ENCODE measurements around the gene SDSL. TPM values are rescaled to one million over a fixed set of nuclear protein-coding genes. Genes with fewer than 3 reads are reported as not detected.

SDSL gene
- total RNA-seq, 2 experiments from 2014 or later: 0.47 to 0.50 TPM

DNA sequence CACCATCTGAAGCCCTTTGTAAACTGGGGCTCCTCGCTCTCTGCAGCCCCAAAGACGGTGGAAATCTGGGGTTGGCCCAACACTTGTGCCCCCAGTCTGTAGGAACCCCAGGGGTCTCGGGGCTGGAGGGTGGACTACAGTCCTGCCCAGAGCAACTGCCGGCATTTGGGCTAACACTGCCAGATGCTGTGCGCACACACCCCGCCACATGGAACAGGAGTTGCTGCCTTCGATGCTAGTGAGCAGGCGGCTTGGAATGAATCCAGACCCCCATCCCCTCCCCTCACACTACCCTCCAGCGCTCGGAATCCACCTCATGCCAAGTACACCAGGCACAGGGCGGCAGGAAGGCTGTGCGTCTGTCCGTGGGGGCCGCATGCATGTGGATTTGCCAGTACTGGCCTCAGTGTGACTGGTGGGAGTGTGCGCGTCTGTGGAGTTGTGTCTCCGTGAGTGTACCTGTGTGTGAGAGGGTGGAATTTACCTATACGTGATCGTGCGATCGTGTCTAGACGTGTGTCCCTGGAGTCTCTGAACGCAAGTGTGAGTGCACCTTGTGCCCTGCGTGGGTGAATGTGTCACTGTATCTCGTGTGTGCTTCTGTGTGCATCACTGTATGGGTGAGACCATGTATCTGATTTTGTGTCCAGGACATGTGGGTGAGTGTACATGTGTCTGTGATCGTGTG lies 44.4 kb downstream of the SDSL start:
- POLR2A ChIA-PET: no interaction called here
- peaks cover 31% of the 10 kb centered on the region for H3K4me1 Mint-ChIP-seq (ENCODE audit: low read depth)
- no peak overlapping the region for H3K4me3 ChIP-seq (ENCODE audit: low read length)
- H3K36me3 Mint-ChIP-seq (ENCODE audit: low read depth): no peaks in the 10 kb centered on the region
- intact Hi-C loops (cut with DNase I, micrococcal nuclease): no loop called here
- DNase-seq: no peak
- peaks cover 45% of the 10 kb centered on the region for H3K4me1 ChIP-seq (ENCODE audit: insufficient read depth, low read length)
- CTCF ChIA-PET: no interaction called here
- TF ChIP-seq, protein P1, sequence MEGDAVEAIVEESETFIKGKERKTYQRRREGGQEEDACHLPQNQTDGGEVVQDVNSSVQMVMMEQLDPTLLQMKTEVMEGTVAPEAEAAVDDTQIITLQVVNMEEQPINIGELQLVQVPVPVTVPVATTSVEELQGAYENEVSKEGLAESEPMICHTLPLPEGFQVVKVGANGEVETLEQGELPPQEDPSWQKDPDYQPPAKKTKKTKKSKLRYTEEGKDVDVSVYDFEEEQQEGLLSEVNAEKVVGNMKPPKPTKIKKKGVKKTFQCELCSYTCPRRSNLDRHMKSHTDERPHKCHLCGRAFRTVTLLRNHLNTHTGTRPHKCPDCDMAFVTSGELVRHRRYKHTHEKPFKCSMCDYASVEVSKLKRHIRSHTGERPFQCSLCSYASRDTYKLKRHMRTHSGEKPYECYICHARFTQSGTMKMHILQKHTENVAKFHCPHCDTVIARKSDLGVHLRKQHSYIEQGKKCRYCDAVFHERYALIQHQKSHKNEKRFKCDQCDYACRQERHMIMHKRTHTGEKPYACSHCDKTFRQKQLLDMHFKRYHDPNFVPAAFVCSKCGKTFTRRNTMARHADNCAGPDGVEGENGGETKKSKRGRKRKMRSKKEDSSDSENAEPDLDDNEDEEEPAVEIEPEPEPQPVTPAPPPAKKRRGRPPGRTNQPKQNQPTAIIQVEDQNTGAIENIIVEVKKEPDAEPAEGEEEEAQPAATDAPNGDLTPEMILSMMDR (IDR thresholded peaks at IDR 0.05): no peak
- H3K36me3 ChIP-seq (ENCODE audit: insufficient read depth, low read length): no peaks in the 10 kb centered on the region
- no peak for ATAC-seq (ENCODE audit: poor library complexity)
- H3K9me3 ChIP-seq (ENCODE audit: control insufficient read depth in 1 of 2, insufficient read depth in 1 of 2, low read length in 2 of 2): peaks cover 0 to 55% of the 10 kb centered on the region in 2 experiments
- no peak overlapping the region for H3K27ac Mint-ChIP-seq
- peaks cover 74 to 98% of the 10 kb centered on the region in 2 experiments for H3K27me3 ChIP-seq (ENCODE audit: control insufficient read depth in 1 of 2, insufficient read depth in 2 of 2, low read length in 2 of 2)
- H3K27ac ChIP-seq (ENCODE audit: low read depth in 1 of 2, low read length in 2 of 2): no peak overlapping the region
- peak overlapping the region; percentile 67 for H3K4me3 Mint-ChIP-seq
- H3K27me3 Mint-ChIP-seq: peaks cover 67% of the 10 kb centered on the region
- H3K9me3 Mint-ChIP-seq: no peaks in the 10 kb centered on the region

DNA sequence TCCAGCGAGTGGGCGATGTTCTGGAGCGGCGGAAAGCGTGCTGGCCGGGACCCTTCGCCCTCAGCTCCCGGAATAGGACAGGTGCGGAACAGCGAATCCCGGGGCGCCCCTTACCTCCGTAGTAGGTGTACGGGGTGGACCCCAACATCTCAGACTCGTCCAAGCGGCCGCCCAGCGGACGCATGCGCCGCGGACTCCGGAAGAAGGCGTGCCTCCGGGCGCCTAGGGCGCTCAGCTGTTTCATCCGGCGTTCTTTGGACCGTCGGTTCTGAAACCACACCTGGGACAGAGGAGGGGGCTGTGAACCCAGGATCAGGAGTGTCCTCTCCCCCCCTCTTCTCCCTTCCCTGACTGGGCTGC lies 44.9 kb downstream of the SDSL start:
- Histone ChIP-seq H3K36me3 (ENCODE audit: insufficient read depth, low read length) (no peaks in the 10 kb centered on the region), H3K9me3 (ENCODE audit: control insufficient read depth in 1 of 2, insufficient read depth in 1 of 2, low read length in 2 of 2) (peaks cover 0 to 55% of the 10 kb centered on the region in 2 experiments), H3K4me1 (ENCODE audit: insufficient read depth, low read length) (peaks cover 44% of the 10 kb centered on the region), H3K27ac (ENCODE audit: low read depth in 1 of 2, low read length in 2 of 2) (no peak overlapping the region), H3K4me3 (ENCODE audit: low read length) (no peak overlapping the region), H3K27me3 (ENCODE audit: control insufficient read depth in 1 of 2, insufficient read depth in 2 of 2, low read length in 2 of 2) (peaks cover 70 to 99% of the 10 kb centered on the region in 2 experiments)
- H3K4me1 Mint-ChIP-seq (ENCODE audit: low read depth): peaks cover 30% of the 10 kb centered on the region
- DNase-seq (no peak), ATAC-seq (ENCODE audit: poor library complexity) (no peak)
- peak overlapping the region; percentile 67 for H3K4me3 Mint-ChIP-seq
- peaks cover 67% of the 10 kb centered on the region for H3K27me3 Mint-ChIP-seq
- no peak overlapping the region for H3K27ac Mint-ChIP-seq
- ChIA-PET CTCF (no interaction called here), POLR2A (no interaction called here)
- TF ChIP-seq, protein P1 (IDR thresholded peaks at IDR 0.05): no peak
- H3K9me3 Mint-ChIP-seq: no peaks in the 10 kb centered on the region
- intact Hi-C loops (cut with DNase I, micrococcal nuclease): no loop called here
- H3K36me3 Mint-ChIP-seq (ENCODE audit: low read depth): no peaks in the 10 kb centered on the region

DNA sequence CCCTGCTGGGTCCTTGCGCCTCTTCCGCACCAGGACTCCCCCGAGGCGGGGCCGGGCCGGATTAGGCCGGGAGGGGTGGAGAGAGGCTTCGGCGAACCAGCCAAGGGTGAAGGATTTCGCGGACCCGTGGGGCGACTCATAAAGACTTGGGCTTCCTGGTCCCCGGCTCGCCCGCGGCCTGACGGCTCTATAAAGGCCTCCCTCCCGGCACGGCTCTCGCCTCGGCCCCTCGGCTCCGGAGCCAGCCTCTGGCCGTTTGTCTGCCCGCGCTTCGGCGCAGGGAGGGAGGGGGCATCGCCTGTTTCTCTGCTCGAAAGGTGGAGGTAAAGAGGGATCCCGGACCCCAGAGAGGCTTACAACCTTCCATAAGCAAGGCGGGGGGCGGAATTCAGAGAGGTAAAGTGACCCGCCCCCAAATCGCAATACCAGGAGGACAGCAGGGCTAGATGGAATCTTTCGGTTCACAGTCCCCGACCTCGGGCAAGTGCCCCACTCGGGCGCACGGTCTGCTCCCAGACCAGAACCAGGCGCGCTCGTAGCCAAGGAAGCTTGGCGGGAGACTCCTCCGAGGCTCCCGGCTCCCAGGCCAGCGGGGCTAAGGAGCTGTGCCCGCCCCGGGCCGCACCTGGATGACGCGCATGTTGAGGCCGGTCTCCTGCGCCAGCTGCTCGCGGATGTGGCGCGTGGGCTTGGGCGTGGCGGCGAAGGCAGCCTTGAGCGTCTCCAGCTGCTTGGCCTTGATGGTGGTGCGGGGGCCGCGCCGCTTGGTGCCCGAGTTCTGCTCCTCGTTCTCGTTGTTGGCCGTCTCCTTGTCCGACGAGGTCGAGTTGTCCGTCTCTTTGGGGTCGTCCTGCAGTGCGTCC lies 45.6 kb downstream of the SDSL start:
- no peak for DNase-seq
- no peak overlapping the region for H3K27ac ChIP-seq (ENCODE audit: low read depth in 1 of 2, low read length in 2 of 2)
- no peak for ATAC-seq (ENCODE audit: poor library complexity)
- H3K9me3 ChIP-seq (ENCODE audit: control insufficient read depth in 1 of 2, insufficient read depth in 1 of 2, low read length in 2 of 2): peaks cover 0 to 58% of the 10 kb centered on the region in 2 experiments
- peaks cover 25% of the 10 kb centered on the region for H3K4me1 Mint-ChIP-seq (ENCODE audit: low read depth)
- H3K27me3 ChIP-seq (ENCODE audit: control insufficient read depth in 1 of 2, insufficient read depth in 2 of 2, low read length in 2 of 2): peaks cover 71 to 100% of the 10 kb centered on the region in 2 experiments
- POLR2A ChIA-PET: no interaction called here
- no peak overlapping the region for H3K4me3 ChIP-seq (ENCODE audit: low read length)
- intact Hi-C loops (cut with DNase I, micrococcal nuclease): no loop called here
- no peak overlapping the region for H3K27ac Mint-ChIP-seq
- H3K9me3 Mint-ChIP-seq: no peaks in the 10 kb centered on the region
- H3K36me3 Mint-ChIP-seq (ENCODE audit: low read depth): no peaks in the 10 kb centered on the region
- H3K4me3 Mint-ChIP-seq: no peak overlapping the region
- CTCF ChIA-PET: no interaction called here
- no peaks in the 10 kb centered on the region for H3K36me3 ChIP-seq (ENCODE audit: insufficient read depth, low read length)
- peaks cover 64% of the 10 kb centered on the region for H3K27me3 Mint-ChIP-seq
- peaks cover 40% of the 10 kb centered on the region for H3K4me1 ChIP-seq (ENCODE audit: insufficient read depth, low read length)
- TF ChIP-seq, protein P1 (IDR thresholded peaks at IDR 0.05): no peak
